Endothelial cell of umbilical vein (primary cell): ENCODE results near the gene ITPKC. TPM values are rescaled to one million over a fixed set of nuclear protein-coding genes. Genes with fewer than 3 reads are reported as not detected.

ENCODE experiments used
- BruUV-seq: library from RNA; stranded (reverse); fragments of 400-500 nt; replicated peaks from 2 replicates; lab custom pipeline; 2021; lab: Mats Ljungman, UMichigan
- CTCF ChIA-PET: fragments of 300-600, 350-600 bp; sonication (Branson Sonifier 250); formaldehyde crosslinking; loops from one replicate; lab custom pipeline; 2021; ENCODE audit warnings: antibody characterized with exemption, inconsistent platforms; lab: Charles Lee
- POLR2A ChIA-PET: fragments of 300-600, 350-600 bp; sonication (Branson Sonifier 250); formaldehyde crosslinking; loops from one replicate; lab custom pipeline; 2021; ENCODE audit warnings: antibody characterized with exemption, inconsistent platforms; lab: Charles Lee
- DNase-seq: peaks from one replicate; pipeline ENCODE4 v3.0.0-alpha.2; 2011; ENCODE audit warnings: low read depth, low spot score
- FAIRE-seq: peaks from 2 replicates; lab custom pipeline; 2011; peaks lifted over from hg19 to GRCh38; lab: Jason Lieb, UNC
- H2AFZ ChIP-seq: 2 replicates; pipeline ENCODE4 v1.6.0; 2012; ENCODE audit warnings: low read depth, low read length, control low read depth, inconsistent platforms
- H3K27ac ChIP-seq: 2 replicates; pipeline ENCODE4 v1.5.1; 2011; ENCODE audit warnings: low read depth, mild to moderate bottlenecking, control low read depth, low read length, moderate library complexity; ENCODE audit not compliant: insufficient read depth
- H3K27me3 ChIP-seq, 2 experiments: 2 replicates each; pipeline versions ENCODE4 v1.6.0 to v1.6.1; 2011; ENCODE audit warnings: low read length in 2 of 2, mixed read lengths in 1 of 2; ENCODE audit not compliant: control insufficient read depth in 2 of 2, insufficient read depth in 2 of 2
- H3K36me3 ChIP-seq, 2 experiments: 2 replicates in 1 of 2; 3 replicates in 1 of 2; pipeline ENCODE4 v1.5.1; 2011; ENCODE audit warnings: low read length in 2 of 2, mild to moderate bottlenecking in 1 of 2, moderate library complexity in 1 of 2; ENCODE audit not compliant: control insufficient read depth in 2 of 2, insufficient read depth in 2 of 2; ENCODE audit errors: extremely low read depth in 1 of 2
- H3K4me1 ChIP-seq: 3 replicates; pipeline ENCODE4 v1.5.1; 2011; ENCODE audit warnings: mild to moderate bottlenecking, low read length; ENCODE audit not compliant: control insufficient read depth, insufficient read depth; ENCODE audit errors: extremely low read depth
- H3K4me2 ChIP-seq: 2 replicates; pipeline ENCODE4 v1.6.1; 2011; ENCODE audit warnings: low read length, control low read depth, mixed read lengths; ENCODE audit not compliant: insufficient read depth
- H3K4me3 ChIP-seq, 3 experiments: fragments of 200-600 bp in 1 of 3; sonication (generic), shearing (Covaris generic) in 1 of 3; replicated peaks in 1 of 3; 2 replicates each; pipeline ENCODE4 v1.5.1; 2011 to 2016; ENCODE audit warnings: control low read depth in 3 of 3, low read length in 3 of 3, mild to moderate bottlenecking in 2 of 3, inconsistent platforms in 1 of 3, low read depth in 1 of 3, moderate library complexity in 1 of 3; ENCODE audit not compliant: insufficient read depth in 1 of 3
- H3K79me2 ChIP-seq: 2 replicates; pipeline ENCODE4 v1.6.0; 2012; ENCODE audit warnings: low read length, inconsistent platforms; ENCODE audit not compliant: control insufficient read depth, insufficient read depth
- H3K9ac ChIP-seq: replicated peaks from 2 replicates; pipeline ENCODE3; 2011; ENCODE audit warnings: low read length, control low read depth; ENCODE audit not compliant: insufficient read depth; ENCODE audit errors: extremely low read depth
- H3K9me1 ChIP-seq: replicated peaks from 3 replicates; pipeline ENCODE4 v1.6.0; 2011; ENCODE audit warnings: mild to moderate bottlenecking, low read length; ENCODE audit not compliant: control insufficient read depth, insufficient read depth; ENCODE audit errors: extremely low read depth
- H3K9me3 ChIP-seq: replicated peaks from 2 replicates; pipeline ENCODE4 v1.5.1; 2012; ENCODE audit warnings: low read length, inconsistent platforms; ENCODE audit not compliant: control insufficient read depth, insufficient read depth
- H4K20me1 ChIP-seq: replicated peaks from 2 replicates; pipeline ENCODE3; 2011; ENCODE audit warnings: mild to moderate bottlenecking, low read length; ENCODE audit not compliant: control insufficient read depth, insufficient read depth; ENCODE audit errors: extremely low read depth
- CTCF ChIP-seq, 2 donors: IDR thresholded peaks; 1 replicate in 1 of 2; 2 replicates in 1 of 2; pipeline ENCODE4 v1.5.1; 2011; ENCODE audit warnings: low read length in 2 of 2, mild to moderate bottlenecking in 2 of 2, moderate library complexity in 2 of 2, control low read depth in 1 of 2, inconsistent platforms in 1 of 2, low read depth in 1 of 2; ENCODE audit not compliant: insufficient read depth in 1 of 2; ENCODE audit errors: extremely low read depth in 1 of 2
- EZH2 ChIP-seq: IDR thresholded peaks from 2 replicates; pipeline ENCODE4 v1.6.1; 2012; ENCODE audit warnings: borderline replicate concordance, low read depth, mild to moderate bottlenecking, moderate library complexity, low read length, inconsistent platforms; ENCODE audit not compliant: severe bottlenecking
- FOS ChIP-seq: IDR thresholded peaks from 2 replicates; pipeline ENCODE4 v1.6.1; 2011; ENCODE audit warnings: mild to moderate bottlenecking, low read length, moderate library complexity, borderline replicate concordance; ENCODE audit not compliant: insufficient read depth
- GATA2 ChIP-seq: IDR thresholded peaks from 2 replicates; pipeline ENCODE4 v1.7.0; 2011; ENCODE audit warnings: low read depth, mild to moderate bottlenecking, moderate library complexity, mixed read lengths, low read length; ENCODE audit not compliant: insufficient read length, insufficient read depth
- JUN ChIP-seq: IDR thresholded peaks from 2 replicates; pipeline ENCODE4 v1.6.1; 2011; ENCODE audit warnings: borderline replicate concordance, low read depth; ENCODE audit not compliant: insufficient read length, insufficient read depth
- MAX ChIP-seq: IDR thresholded peaks from 2 replicates; pipeline ENCODE4 v1.6.1; 2011; ENCODE audit not compliant: insufficient read depth, insufficient read length
- MYC ChIP-seq: IDR thresholded peaks from one replicate; pipeline ENCODE4 v1.6.1; 2011; ENCODE audit warnings: mild to moderate bottlenecking, low read depth, low read length
- POLR2A ChIP-seq: IDR thresholded peaks from 2 replicates; pipeline ENCODE4 v1.6.1; 2012; ENCODE audit warnings: low read depth, mild to moderate bottlenecking, control low read depth, low read length
- POLR2AphosphoS5 ChIP-seq: IDR thresholded peaks from 2 replicates; pipeline ENCODE4 v1.6.1; 2012; ENCODE audit warnings: low read depth, mild to moderate bottlenecking, control low read depth, low read length, moderate library complexity; ENCODE audit not compliant: insufficient read depth
- dilution Hi-C: fragments of 300-500 bp; cut with MboI; formaldehyde crosslinking; loops from one replicate; pipeline ENCODE4 v1.15.0; 2019; ENCODE audit warnings: low sequenced_read_pairs; ENCODE audit not compliant: extremely low pct_ligation_motif_present
- intact Hi-C: fragments of 100-400 bp; cut with micrococcal nuclease; formaldehyde crosslinking; loops from one replicate; pipeline ENCODE4 v1.10.0; 2022
- polyA plus RNA-seq, 4 experiments: library from polyadenylated mRNA; depleted of rRNA in 3 of 4; stranded (reverse) in 3 of 4; unstranded in 1 of 4; fragments of >200 nt; gene quantifications; 2 replicates each; pipeline versions ENCODE4 v1.2.1 to v1.2.3, GENCODE V29; 2011 to 2012; ENCODE audit warnings: missing spikeins in 1 of 4
- total RNA-seq: library from RNA; stranded (reverse); gene quantifications from 2 replicates; pipeline ENCODE4 v1.2.3, GENCODE V29; 2021

ITPKC gene
- total and polyA plus RNA-seq, 2 donors (not counting 3 experiments of a cell fraction or from before 2014, with no cell fraction given), result 7.3 to 16.1 TPM

- Histone ChIP-seq H3K36me3 (no peaks in the 10 kb centered on the region), H3K4me2 (peak within 1 kb of the TSS; percentile 85), H2AFZ (peak within 1 kb of the TSS; percentile 67), H3K27me3 (no peaks in the 10 kb centered on the region), H3K79me2 (peaks cover 40% of the 10 kb centered on the region), H3K9me1 (no peaks in the 10 kb centered on the region), H3K9me3 (no peaks in the 10 kb centered on the region), H4K20me1 (no peaks in the 10 kb centered on the region), H3K4me1 (peaks cover 28% of the 10 kb centered on the region), H3K27ac (peak within 1 kb of the TSS; percentile 94), H3K4me3 (peak within 1 kb of the TSS; percentile 56 to 86 (median 73)), H3K9ac (peak within 1 kb of the TSS; percentile 98)
- TSS peak; percentile 94 for BruUV-seq
- ChIA-PET POLR2A (interaction anchor here (0.9 to 2.4 kb wide), 6 partner anchors 28 to 104 kb away, joined by 3 to 17 read pairs (median 5); partner anchors contain the start of genes COQ8B, EGLN2, ITPKC and RAB4B), CTCF (interaction anchor here (0.7 to 2.0 kb wide), 10 partner anchors 27 to 87 kb away, joined by 3 to 22 read pairs (median 6); partner anchors contain the start of genes COQ8B, EGLN2, ITPKC and RAB4B)
- dilution Hi-C loops (no loop called here), intact Hi-C loops (loop anchor here (1.0 kb wide), 5 partner anchors 33 to 87 kb away; partner anchors contain the start of genes ITPKC and NUMBL)
- TF ChIP-seq POLR2AphosphoS5, result peak; percentile 78
- peak; percentile 76 for TF ChIP-seq POLR2A
- peak; percentile 98 for TF ChIP-seq MAX
- no peak for TF ChIP-seq GATA2
- TF ChIP-seq CTCF (IDR thresholded peaks at IDR 0.05; ENCODE audit: extremely low read depth in 1 of 2, insufficient read depth in 1 of 2, low read depth in 1 of 2, low read length in 2 of 2), result no peak
- no peak for TF ChIP-seq JUN
- no peak for TF ChIP-seq EZH2
- TF ChIP-seq MYC, result peak; percentile 41
- TF ChIP-seq FOS, result no peak
- FAIRE-seq, result peak; percentile 98
- peak; percentile 100 for DNase-seq
Observed at GRCh38 chr19:40750058-40750873, 33.4 kb downstream of the ITPKC start, which contains the start of gene ACTMAP. ACTMAP (minus strand) TSS chr19:40750477; CDS start chr19:40749803, 674 bp downstream.
